Uterus (tissue), 4 donors: Measurements from ENCODE around the gene ANKFY1. TPM values are rescaled to one million over a fixed set of nuclear protein-coding genes. Genes with fewer than 3 reads are reported as not detected.

Experiments
- DNase-seq, 2 donors: peaks; one replicate each; pipeline ENCODE4 v3.0.0-alpha.2; 2019 to 2020
- H3K27ac ChIP-seq, 2 donors: fragments of 200-600 bp; sonication (generic); 1 replicate in 1 of 2; 2 replicates in 1 of 2; pipeline ENCODE4 v1.5.1; 2016 to 2018
- H3K27me3 ChIP-seq, 2 donors: fragments of 200-600 bp; sonication (generic); one replicate each; pipeline ENCODE4 v1.5.1; 2018 to 2019; ENCODE audit warnings: control low read depth in 1 of 2
- H3K36me3 ChIP-seq, 2 donors: fragments of 200-600 bp; sonication (generic); one replicate each; pipeline ENCODE4 v1.5.1; 2019; ENCODE audit warnings: control low read depth in 1 of 2
- H3K4me1 ChIP-seq, 2 donors: fragments of 200-600 bp; sonication (generic); one replicate each; pipeline ENCODE4 v1.5.1; 2018 to 2019; ENCODE audit warnings: control low read depth in 1 of 2
- H3K4me3 ChIP-seq, 2 donors: fragments of 200-600 bp; sonication (generic); 1 replicate in 1 of 2; 2 replicates in 1 of 2; pipeline ENCODE4 v1.5.1; 2018 to 2019; ENCODE audit warnings: mild to moderate bottlenecking in 1 of 2
- H3K9me3 ChIP-seq, 2 donors: fragments of 200-600 bp; sonication (generic); one replicate each; pipeline ENCODE4 v1.5.1; 2019; ENCODE audit warnings: control low read depth in 1 of 2
- POLR2A ChIP-seq, 2 donors: fragments of 450-650 bp; IDR thresholded peaks; one replicate each; pipeline ENCODE4 v1.6.1; 2016; ENCODE audit warnings: antibody characterized with exemption in 2 of 2, mild to moderate bottlenecking in 1 of 2, moderate library complexity in 1 of 2
- intact Hi-C: fragments of 100-400 bp; cut with DNase I; formaldehyde crosslinking; loops from one replicate; pipeline ENCODE4 v1.15.1; 2023; ENCODE audit warnings: low total_unique reads
- total RNA-seq, 4 donors: library from RNA; depleted of rRNA in 3 of 4; stranded (reverse); fragments of >200 nt in 3 of 4; gene quantifications; one replicate each; pipeline versions ENCODE4 v1.1.0 to v1.2.4, GENCODE V29; 2014 to 2023
- TF ChIP-seq, protein P1 (sequence below), 4 experiments: fragments of 200-600 bp in 2 of 4; fragments of 450-650 bp in 2 of 4; sonication (generic) in 2 of 4; IDR thresholded peaks; one replicate each; pipeline ENCODE4 v1.5.1; 2016 to 2019; ENCODE audit warnings: antibody characterized with exemption in 4 of 4, mild to moderate bottlenecking in 2 of 4, moderate library complexity in 1 of 4
- donor health status: DM: yes; HTN: yes; CAD: no.

ANKFY1 gene
- total RNA-seq, 4 donors from 2014 or later: 17.6 to 69.5 (median 52.8) TPM

DNA sequence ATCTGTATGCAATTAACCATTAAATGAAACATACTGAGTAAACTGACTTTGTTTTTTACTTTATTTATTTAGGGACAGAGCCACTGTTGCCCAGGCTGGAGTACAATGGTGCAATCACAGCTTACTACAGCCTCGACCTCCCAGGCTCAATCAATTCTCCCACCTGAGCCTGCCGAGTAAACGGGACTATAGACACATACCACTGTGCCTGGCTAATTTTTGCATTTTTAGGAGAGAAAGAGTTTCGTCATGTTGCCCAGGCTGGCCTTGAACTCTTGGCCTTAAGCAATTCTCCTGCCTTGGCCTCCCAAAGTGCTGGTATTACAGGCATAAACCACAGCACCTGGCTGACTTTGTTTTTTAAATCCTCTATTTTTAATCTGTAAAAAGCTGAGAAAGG is 42.6 kb downstream of the ANKFY1 start:
- Histone ChIP-seq H3K9me3 (no peaks in the 10 kb centered on the region), H3K27me3 (no peaks in the 10 kb centered on the region), H3K4me1 (peaks cover 4 to 10% of the 10 kb centered on the region in 2 donors), H3K4me3 (no peak overlapping the region), H3K36me3 (no peaks in the 10 kb centered on the region), H3K27ac (peak overlapping the region; percentile 81 to 95)
- TF ChIP-seq, protein P1, sequence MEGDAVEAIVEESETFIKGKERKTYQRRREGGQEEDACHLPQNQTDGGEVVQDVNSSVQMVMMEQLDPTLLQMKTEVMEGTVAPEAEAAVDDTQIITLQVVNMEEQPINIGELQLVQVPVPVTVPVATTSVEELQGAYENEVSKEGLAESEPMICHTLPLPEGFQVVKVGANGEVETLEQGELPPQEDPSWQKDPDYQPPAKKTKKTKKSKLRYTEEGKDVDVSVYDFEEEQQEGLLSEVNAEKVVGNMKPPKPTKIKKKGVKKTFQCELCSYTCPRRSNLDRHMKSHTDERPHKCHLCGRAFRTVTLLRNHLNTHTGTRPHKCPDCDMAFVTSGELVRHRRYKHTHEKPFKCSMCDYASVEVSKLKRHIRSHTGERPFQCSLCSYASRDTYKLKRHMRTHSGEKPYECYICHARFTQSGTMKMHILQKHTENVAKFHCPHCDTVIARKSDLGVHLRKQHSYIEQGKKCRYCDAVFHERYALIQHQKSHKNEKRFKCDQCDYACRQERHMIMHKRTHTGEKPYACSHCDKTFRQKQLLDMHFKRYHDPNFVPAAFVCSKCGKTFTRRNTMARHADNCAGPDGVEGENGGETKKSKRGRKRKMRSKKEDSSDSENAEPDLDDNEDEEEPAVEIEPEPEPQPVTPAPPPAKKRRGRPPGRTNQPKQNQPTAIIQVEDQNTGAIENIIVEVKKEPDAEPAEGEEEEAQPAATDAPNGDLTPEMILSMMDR (IDR thresholded peaks at IDR 0.05): no peak
- TF ChIP-seq POLR2A (IDR thresholded peaks at IDR 0.05): no peak
- no peak for DNase-seq
- intact Hi-C loops: no loop called here

DNA sequence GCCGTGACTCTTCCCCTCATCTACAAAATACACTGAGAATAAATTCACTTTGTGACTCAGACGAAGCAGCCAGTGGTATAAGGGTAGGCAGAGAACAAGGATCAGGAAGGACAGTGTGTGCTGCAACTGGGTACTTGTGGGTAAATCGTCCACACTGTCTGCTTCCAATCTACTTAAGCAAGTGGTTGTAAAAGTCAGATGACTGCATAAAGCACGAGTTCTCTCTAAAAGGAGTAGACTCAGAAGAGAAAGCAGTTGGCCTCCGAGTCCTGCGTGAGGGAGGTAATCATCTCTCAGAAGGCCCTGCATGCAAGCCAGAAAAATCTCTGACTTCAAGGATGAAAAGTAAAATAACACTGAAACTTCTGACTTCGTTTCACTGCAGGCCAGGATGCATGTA is 43.1 kb downstream of the ANKFY1 start:
- H3K4me1 ChIP-seq: peaks cover 4 to 10% of the 10 kb centered on the region in 2 donors
- intact Hi-C loops: no loop called here
- TF ChIP-seq POLR2A (IDR thresholded peaks at IDR 0.05): peak in 1 of 2 donors; percentile 46
- TF ChIP-seq, protein P1 (IDR thresholded peaks at IDR 0.05): no peak
- no peaks in the 10 kb centered on the region for H3K9me3 ChIP-seq
- H3K27me3 ChIP-seq: no peaks in the 10 kb centered on the region
- peak overlapping the region; percentile 81 to 95 for H3K27ac ChIP-seq
- H3K4me3 ChIP-seq: peak overlapping the region in 1 of 2 donors; percentile 10
- peak; percentile 43 to 83 for DNase-seq
- H3K36me3 ChIP-seq: no peaks in the 10 kb centered on the region

DNA sequence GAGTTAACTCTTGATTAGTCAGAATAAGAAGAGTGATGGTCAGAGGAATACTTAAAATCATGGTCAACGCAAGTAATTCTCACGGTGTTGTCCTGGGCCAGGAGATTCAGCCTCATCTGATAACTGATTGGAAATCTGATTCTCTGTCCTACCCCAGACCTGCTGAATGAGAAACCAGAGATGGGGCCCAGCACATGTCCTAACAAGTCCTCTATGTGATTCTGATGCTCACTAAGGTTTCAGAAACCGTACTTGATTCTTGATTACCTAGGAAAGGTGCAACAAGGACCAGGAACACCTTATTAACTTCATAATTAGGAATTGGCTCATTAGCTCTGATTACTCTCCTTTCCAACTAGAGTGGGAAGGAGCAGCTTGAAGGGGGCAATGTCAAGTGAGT is 44.5 kb downstream of the ANKFY1 start:
- Histone ChIP-seq H3K4me1 (peaks cover 4 to 10% of the 10 kb centered on the region in 2 donors), H3K27ac (peak overlapping the region; percentile 81 to 95), H3K36me3 (no peaks in the 10 kb centered on the region), H3K27me3 (no peaks in the 10 kb centered on the region), H3K9me3 (no peaks in the 10 kb centered on the region), H3K4me3 (no peak overlapping the region)
- intact Hi-C loops: loop anchor here (10.0 kb wide), 1 partner anchor 46 kb away; the partner anchor contains the start of gene ANKFY1
- DNase-seq: no peak
- no peak for TF ChIP-seq POLR2A (IDR thresholded peaks at IDR 0.05)

DNA sequence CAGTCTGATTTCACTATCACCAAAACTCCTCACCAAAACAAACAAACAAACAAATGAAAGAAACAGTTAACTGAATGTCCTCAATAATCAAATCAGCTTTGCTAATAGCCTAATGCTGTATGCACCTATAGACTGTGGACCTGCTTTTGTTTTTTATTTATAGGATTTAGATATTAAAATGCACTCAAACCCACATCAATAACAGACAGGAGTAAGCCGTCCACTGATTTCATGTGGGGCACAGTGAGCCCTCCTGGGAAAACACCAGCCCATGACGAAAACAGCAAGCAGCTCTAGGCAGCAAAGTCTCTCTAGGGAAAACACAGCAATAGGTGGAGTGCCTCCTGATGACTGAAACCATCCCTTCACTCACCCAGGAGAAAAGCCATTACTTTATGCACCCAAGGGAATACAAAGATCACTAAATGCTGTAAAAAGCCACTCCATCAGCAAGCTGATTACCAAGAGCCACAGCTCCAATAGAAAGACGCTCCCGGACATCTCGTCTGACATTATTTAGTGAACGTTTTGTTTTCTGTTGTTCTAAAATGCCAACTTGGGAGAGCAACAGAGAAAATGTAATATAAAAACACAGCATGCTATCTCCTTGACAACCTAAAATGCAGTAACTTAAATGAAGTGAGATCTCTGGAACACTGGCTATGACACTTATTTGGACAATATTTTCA is 47.8 kb downstream of the ANKFY1 start:
- peak overlapping the region; percentile 8 to 95 for H3K27ac ChIP-seq
- H3K36me3 ChIP-seq: no peaks in the 10 kb centered on the region
- H3K4me1 ChIP-seq: peaks cover 2 to 4% of the 10 kb centered on the region in 2 donors
- DNase-seq: no peak
- no peaks in the 10 kb centered on the region for H3K27me3 ChIP-seq
- H3K4me3 ChIP-seq: no peak overlapping the region
- intact Hi-C loops: loop anchor here (10.0 kb wide), 1 partner anchor 49 kb away; the partner anchor contains the start of gene ANKFY1
- H3K9me3 ChIP-seq: no peaks in the 10 kb centered on the region
- TF ChIP-seq, protein P1 (IDR thresholded peaks at IDR 0.05): no peak
- no peak for TF ChIP-seq POLR2A (IDR thresholded peaks at IDR 0.05)

DNA sequence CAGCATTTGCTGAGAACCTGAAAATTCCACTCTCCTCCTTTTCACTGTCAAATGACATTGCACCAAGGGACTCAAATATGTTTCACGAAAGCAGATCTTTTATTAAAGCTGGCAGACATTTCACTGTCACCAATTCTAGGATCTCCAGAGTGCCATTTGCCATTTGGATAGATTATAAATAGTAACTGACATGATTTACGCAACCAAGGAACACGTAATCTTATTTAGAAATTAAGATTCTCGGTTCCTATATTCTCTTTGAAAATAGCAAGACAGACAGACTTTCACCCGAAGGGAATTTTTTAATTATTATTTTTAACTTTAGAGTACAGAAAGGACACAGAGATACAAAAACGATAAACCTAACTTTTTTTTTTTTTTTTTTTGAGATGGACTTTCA is 49.6 kb downstream of the ANKFY1 start:
- H3K36me3 ChIP-seq: no peaks in the 10 kb centered on the region
- H3K4me3 ChIP-seq: no peak overlapping the region
- no peaks in the 10 kb centered on the region for H3K27me3 ChIP-seq
- no peak for DNase-seq
- H3K9me3 ChIP-seq: no peaks in the 10 kb centered on the region
- intact Hi-C loops: loop anchor here (5.0 to 10.0 kb wide), 2 partner anchors 51 to 198 kb away; partner anchors contain the start of gene ANKFY1
- no peak for TF ChIP-seq POLR2A (IDR thresholded peaks at IDR 0.05)
- TF ChIP-seq, protein P1 (IDR thresholded peaks at IDR 0.05): no peak
- no peaks in the 10 kb centered on the region for H3K4me1 ChIP-seq
- H3K27ac ChIP-seq: no peak overlapping the region
